Measurements from ENCODE around the gene VTN.
A peak's percentile ranks its signal among the peaks of the same experiment; 100 is the strongest.

The VTN gene, protein sequence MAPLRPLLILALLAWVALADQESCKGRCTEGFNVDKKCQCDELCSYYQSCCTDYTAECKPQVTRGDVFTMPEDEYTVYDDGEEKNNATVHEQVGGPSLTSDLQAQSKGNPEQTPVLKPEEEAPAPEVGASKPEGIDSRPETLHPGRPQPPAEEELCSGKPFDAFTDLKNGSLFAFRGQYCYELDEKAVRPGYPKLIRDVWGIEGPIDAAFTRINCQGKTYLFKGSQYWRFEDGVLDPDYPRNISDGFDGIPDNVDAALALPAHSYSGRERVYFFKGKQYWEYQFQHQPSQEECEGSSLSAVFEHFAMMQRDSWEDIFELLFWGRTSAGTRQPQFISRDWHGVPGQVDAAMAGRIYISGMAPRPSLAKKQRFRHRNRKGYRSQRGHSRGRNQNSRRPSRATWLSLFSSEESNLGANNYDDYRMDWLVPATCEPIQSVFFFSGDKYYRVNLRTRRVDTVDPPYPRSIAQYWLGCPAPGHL

GRCh38 chr17:28370035-28370743 is at the start of gene VTN:
Gene VTN (minus strand): TSS chr17:28370307. CDS start chr17:28370203, 104 bp downstream.
- peak within 1 kb of the TSS; percentile 73 for H3K4me3 ChIP-seq (ENCODE audit: low read depth, low read length)
- TF ChIP-seq, protein P1, sequence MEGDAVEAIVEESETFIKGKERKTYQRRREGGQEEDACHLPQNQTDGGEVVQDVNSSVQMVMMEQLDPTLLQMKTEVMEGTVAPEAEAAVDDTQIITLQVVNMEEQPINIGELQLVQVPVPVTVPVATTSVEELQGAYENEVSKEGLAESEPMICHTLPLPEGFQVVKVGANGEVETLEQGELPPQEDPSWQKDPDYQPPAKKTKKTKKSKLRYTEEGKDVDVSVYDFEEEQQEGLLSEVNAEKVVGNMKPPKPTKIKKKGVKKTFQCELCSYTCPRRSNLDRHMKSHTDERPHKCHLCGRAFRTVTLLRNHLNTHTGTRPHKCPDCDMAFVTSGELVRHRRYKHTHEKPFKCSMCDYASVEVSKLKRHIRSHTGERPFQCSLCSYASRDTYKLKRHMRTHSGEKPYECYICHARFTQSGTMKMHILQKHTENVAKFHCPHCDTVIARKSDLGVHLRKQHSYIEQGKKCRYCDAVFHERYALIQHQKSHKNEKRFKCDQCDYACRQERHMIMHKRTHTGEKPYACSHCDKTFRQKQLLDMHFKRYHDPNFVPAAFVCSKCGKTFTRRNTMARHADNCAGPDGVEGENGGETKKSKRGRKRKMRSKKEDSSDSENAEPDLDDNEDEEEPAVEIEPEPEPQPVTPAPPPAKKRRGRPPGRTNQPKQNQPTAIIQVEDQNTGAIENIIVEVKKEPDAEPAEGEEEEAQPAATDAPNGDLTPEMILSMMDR (IDR thresholded peaks at IDR 0.05; ENCODE audit: low read depth, low read length): no peak

DNA sequence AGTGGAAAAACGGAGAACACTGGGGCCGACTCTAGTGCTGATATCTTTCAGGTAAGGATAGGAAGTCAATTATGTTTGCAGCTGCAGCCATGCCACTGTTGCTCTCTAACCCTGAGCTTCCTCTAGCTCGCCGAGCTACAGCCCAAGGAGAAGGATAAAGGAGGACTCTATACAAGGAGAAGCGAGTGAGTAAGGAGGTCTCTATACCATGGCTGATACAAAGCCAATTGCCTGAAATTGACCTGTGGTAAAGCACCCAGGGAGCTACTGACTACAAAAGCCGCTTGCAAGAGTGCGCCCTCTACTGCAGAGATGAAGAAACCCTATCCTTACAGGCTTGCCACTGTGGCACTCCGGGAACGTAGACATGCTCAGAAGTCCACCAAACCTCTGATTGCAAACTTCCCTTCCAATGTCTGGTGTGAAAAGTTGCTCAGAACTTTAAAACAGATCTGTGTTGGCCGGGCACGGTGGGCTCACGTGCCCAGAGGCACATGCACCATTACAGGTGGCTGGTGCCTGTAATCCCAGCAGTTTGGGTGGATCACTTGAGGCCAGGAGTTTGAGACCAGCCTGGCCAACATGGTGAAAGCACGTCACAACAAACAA is 46.7 kb upstream of the VTN start:
- H3K4me3 ChIP-seq (ENCODE audit: low read depth, low read length): no peak overlapping the region
- TF ChIP-seq, protein P1 (IDR thresholded peaks at IDR 0.05; ENCODE audit: low read depth, low read length): peak; percentile 70

GRCh38 chr17:28415886-28416285 is 45.8 kb upstream of the VTN start:
- TF ChIP-seq, protein P1 (IDR thresholded peaks at IDR 0.05; ENCODE audit: low read depth, low read length): no peak
- H3K4me3 ChIP-seq (ENCODE audit: low read depth, low read length): no peak overlapping the region

- TF ChIP-seq, protein P1 (IDR thresholded peaks at IDR 0.05; ENCODE audit: low read depth, low read length): no peak
Observed at GRCh38 chr17:28413804-28414203, 43.7 kb upstream of the VTN start.

DNA sequence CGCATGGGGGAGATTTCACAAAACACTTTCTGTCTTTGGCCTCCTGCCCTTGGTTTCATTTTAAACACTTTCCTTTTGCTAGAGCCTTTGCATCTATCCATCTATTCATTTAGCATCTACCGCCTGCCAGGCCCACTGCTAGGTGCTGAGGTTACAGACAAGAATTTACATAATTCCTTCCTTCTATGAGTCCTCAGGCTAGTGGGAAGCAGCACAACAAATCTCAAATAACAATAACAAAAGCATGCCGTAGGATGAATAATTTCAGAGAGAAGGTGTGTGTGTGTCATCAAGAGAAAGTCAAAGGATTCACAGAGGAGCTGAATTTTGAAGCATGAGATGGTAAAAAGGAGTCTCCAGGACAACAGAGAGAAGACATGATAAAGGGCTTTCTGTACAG is 42.0 kb upstream of the VTN start:
- no peak overlapping the region for H3K4me3 ChIP-seq (ENCODE audit: low read depth, low read length)
- TF ChIP-seq, protein P1 (IDR thresholded peaks at IDR 0.05; ENCODE audit: low read depth, low read length): no peak

More at GRCh38 chr17:28413804-28414203, 43.7 kb upstream of the VTN start:
- H3K4me3 ChIP-seq (ENCODE audit: low read depth, low read length): no peak overlapping the region

DNA sequence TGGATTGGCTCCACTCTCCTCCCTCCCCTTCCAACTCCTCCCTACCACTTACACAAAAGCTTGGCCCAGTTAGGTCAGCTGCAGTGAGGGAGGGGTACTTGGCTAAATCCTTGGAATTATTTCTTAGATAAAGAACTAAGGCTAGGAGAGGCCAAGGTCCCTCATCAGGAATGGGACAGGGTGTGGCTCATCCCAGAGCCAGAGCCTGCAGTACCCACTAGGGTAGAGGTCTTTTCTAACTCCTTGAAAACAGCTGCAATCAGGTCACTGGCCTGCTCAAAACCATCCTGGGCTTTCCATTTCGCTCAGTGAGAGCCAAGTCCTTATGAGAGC is 37.8 kb upstream of the VTN start:
- H3K4me3 ChIP-seq (ENCODE audit: low read depth, low read length): no peak overlapping the region

More for the DNA sequence above, 37.8 kb upstream of the VTN start:
- TF ChIP-seq, protein P1 (IDR thresholded peaks at IDR 0.05; ENCODE audit: low read depth, low read length): no peak

Measured in WI38 (cell line).